HTERT RPE-1 (cell line): ENCODE data around the gene MGAT5.

Experiments used
- in situ Hi-C: fragments of 300-500 bp; cut with MboI; formaldehyde crosslinking; loops from 4 replicates; pipeline ENCODE4 v1.14.3; 2020; ENCODE audit warnings: low sequenced_read_pairs

Gene MGAT5

GRCh38 chr2:134253804-134254203 is at the start of gene MGAT5:
Gene MGAT5, plus strand, starts transcription at chr2:134254072. Its CDS starts 332 bp downstream, at chr2:134254404.
- in situ Hi-C loops = no loop called here

DNA sequence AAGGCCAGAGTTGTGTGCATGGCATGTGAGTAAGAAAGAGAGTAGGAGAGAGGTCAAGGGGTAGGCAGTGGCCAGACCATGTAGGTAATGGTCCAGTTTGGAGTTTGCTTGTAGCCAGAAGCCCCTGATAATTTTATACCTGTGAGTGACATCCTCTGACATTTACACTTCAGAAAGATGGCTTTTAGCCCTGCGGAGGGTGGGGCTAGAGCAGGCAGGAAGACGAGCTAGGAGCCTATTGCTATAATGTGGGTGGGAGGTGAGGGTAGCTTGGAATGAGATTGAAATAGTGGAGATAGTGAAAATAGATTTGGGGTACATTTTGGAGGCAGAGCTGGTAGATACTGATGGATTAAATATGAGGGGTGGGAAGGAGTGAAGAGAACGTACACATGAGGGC is 48.8 kb upstream of the MGAT5 start:
- in situ Hi-C loops = no loop called here

DNA sequence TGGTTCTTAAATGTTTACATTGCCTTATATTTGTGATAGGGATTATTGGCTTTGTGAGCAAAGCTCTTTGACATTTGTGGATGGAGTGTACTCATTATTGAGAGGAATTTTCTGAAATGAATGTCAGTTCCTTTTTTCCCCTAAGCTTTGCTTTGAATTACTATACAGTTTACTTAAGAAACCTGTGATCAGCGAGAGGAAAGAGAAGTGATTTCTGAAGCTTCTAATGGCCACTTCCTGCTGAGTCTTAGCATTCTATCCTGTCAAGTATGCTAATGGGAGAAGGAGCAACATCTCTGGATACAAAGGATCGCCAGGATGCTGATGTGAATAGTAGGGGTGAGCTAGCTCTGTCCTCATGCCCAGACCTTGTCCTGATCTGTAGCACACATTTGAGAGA is 47.8 kb upstream of the MGAT5 start:
- in situ Hi-C loops = no loop called here

DNA sequence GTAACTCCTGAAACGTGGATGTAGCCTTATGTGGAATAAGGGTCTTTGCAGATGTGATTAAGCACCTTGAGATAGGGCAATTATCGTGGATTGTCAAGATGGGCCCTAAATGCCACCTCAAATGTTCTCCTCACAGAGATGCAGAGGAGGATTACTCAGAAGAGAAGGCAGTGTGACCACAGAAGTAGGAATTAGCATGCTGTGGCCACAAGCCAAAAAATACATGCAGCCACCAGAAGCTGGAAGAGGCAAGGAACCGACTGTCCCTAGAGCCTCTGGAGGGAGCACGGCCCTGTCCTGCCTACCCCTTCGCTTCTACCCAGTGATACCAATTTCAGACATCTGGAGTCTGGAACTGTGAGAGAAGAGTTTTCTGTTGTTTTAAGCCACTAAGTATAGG is 47.3 kb upstream of the MGAT5 start:
- in situ Hi-C loops = no loop called here

- in situ Hi-C loops = no loop called here
Observed at GRCh38 chr2:134207589-134208209, 46.2 kb upstream of the MGAT5 start.

GRCh38 chr2:134208825-134209224 is 45.0 kb upstream of the MGAT5 start:
- in situ Hi-C loops = no loop called here

DNA sequence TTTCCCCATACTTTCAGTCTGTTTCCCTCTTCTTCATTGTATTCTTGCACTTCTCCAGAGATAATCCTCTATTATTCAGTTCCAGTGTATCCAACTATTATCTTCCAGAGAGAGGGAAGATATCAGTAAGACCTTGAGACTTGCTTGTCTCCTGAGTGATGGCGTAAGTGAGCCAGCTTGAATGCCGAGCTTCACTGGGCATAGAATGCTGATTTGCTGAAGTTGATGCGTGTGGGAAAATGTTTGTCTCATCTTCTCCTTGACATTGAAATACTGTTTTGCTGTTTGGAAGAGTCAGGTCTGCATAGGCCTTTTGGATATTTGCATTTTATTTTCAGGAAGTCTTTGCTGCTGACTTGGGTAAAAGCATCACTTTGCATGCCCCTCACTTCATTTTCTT is 41.1 kb upstream of the MGAT5 start:
- in situ Hi-C loops = no loop called here

DNA sequence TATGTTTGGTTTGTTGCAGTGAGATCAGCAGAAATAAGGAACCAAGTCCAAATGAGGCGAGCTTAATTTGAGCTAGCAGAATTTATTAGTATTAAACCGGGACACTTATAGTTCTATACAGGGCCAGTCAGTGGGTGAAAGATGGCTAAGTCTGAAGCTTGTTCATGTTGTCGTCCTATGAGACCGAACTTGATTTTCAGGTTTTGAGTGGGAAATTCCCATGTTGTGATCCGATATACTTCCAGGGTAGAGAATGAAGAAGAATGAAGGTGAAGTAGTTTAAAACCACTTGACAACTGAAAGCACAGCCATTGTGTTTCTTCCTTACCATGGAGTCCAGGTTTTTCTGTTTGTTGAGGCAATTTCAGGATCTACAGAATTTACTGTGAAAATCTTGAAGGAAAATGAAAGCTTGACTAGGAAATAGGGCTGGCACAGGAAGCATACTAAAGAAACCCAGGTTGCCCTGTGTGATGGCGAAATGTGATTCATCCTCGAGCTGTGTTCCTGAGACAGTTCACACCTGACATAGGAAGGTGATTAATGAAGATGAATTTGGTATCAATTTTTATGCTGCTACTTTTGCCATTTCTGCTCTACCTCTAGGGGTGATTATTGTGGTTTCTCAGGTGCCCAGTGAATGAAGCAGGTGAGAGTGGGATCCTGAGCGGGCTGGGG is 37.6 kb upstream of the MGAT5 start:
- in situ Hi-C loops = no loop called here

DNA sequence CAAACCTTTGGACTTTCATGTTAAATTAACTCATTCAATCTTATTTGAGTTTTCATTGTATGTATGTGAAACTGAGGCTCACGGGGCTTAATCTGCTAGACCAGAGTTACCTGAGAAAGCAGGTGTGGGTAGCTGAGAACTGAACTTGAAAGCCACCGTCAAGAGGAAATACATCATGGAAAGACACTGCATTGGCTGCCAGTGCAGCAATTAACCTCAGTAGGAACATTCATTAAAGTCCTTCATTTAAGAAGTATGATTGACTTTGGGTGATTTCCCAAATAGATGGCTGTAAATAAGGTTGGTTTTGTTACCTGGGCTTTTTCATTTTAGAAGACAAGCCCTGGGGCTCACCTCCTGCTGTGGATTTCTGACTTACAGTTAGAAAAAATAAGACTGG is 36.5 kb upstream of the MGAT5 start:
- in situ Hi-C loops = no loop called here

DNA sequence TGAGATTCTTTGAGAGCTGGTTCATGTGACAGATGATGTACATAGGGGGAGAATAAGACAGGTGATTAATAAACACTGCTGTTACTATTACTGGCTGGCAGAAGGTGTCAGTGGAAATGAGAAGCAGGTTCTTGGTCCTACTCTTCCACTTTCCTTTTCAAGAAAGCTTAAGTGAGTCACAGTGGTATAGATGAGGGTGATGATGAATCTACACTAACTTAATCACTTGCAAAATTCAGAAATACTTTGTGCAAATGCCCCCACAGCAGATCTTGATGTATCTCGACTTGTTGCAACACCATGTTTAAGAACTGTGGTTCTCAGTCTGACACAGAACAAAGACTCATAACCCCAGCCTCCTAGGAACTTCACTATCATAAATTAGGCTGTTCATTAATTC is 35.9 kb upstream of the MGAT5 start:
- in situ Hi-C loops = no loop called here

GRCh38 chr2:134218414-134218813 is 35.5 kb upstream of the MGAT5 start:
- in situ Hi-C loops = no loop called here

DNA sequence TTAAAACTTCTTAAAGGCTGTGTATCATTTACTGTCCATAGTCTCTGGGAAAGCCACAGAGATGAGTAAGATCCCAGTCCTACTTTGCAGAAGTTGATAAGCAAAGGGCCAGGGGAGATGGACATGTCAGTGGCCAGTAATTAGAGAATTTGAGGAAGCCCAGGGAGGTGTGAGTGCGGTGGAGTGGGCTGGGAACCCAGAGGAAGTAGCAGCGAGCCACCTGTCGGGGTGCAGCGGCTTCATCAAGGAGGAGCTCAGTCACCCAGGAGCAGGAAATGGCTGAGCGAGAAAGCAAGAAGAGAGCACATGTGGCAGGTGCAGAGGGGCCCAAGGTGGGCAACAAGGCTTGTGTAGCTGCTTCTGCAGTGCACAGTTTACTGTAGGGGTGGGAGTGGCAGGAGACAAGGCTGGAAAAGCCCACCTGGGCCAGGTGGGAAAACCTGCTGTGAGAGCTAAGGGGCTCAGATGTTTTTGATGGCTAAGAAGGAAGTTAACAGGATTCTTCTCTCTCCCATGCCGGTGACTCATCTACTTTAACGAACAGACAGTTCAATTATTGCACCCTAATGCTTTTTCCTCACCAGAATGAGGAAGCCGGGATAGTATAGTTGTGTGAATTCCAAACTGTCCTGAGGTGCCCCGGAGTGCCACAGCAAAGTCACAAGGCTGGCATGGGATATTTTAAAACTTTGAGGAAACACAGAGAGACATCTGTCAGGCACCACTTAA is 34.8 kb upstream of the MGAT5 start:
- in situ Hi-C loops = no loop called here

DNA sequence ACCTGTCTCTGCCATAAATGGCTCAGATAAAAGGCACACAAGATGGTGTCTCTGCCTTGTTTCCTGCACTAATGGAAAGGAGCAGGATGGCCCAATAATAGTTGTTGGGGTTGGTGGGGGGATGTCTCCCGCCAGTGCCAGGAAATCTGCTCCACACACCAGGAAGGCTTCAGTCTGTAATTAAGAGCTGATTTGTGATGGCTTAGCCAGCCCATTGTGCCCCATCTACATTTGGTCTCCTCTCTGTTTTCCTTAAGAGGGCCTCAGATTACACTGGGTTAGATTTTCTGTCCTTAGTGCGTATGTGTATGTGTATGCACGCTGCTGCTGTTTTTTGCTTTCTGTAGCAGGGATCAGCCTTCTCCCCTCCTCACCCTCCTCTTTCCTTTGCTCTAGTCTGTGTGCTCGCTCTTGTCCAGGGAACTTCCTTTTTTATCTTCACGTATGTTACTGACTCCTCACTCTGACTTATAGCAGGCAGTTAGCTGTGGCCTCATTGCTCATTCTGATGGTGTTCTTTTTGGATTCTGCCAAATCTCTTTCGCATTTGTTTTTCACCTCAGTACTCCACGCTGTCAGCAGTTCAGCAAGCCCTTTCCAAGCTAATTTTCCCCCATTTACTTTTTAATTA is 33.4 kb upstream of the MGAT5 start:
- in situ Hi-C loops = no loop called here

GRCh38 chr2:134224005-134224404 is 29.9 kb upstream of the MGAT5 start:
- in situ Hi-C loops = no loop called here

GRCh38 chr2:134225173-134225572 is 28.7 kb upstream of the MGAT5 start:
- in situ Hi-C loops = no loop called here

DNA sequence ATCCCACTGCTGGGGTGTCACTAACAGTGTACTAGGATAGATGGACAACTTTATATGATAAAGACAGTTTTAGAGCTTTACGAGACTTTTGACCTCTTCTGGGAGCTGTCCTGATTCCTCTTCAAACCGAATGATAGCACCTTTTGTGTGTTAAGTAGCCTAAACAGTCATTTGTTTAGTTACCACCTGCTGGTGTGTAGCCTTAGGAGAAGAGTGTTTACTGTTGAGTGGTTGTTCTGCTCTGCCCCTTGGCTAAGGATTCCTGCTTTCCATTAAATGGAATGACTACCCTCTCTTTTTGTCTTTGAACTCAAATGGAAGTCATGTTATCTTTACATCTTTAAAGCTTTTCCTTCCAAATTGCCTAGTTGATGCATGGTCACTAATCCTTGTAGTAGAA is 28.0 kb upstream of the MGAT5 start:
- in situ Hi-C loops = no loop called here

DNA sequence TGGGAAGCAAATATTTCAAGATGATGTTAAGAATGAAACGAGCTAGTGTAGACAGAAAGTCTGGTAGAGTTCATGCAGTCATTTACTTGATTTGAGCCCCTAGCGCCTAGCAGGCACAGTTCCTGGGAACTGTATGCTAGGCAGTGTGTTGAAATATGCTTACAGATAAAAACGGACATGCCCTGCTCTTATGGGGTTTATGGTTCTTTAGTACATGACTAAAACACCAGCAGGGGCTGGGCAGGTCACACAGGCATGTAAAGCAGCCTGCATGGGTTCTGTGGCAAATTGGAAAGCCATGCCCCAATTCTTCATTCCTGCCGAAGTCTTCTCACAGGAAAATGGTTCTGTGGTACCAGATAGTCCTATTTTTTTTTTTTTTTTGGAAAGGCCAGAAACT is 27.3 kb upstream of the MGAT5 start:
- in situ Hi-C loops = no loop called here

GRCh38 chr2:134227666-134228065 is 26.2 kb upstream of the MGAT5 start:
- in situ Hi-C loops = no loop called here

- in situ Hi-C loops = no loop called here
Observed at GRCh38 chr2:134228493-134228903, 25.4 kb upstream of the MGAT5 start.

DNA sequence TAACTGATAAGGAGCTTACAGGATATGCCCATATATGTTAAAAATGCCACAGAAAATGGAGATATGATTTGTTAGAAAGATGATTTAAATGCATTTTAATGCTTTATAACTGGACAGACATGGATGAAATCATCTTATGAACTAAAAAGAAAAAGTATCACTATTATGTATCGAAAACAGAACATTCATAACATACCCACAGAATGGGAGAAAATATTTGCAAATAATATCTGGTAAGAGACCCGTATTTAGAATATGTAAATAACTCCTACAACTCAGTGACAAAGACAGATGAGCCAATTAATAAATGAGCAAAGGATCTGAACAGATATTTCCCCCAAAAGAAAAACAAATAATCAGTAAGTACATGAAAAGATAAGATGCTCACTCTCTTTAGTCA is 24.3 kb upstream of the MGAT5 start:
- in situ Hi-C loops = no loop called here

- in situ Hi-C loops = no loop called here
Observed at GRCh38 chr2:134230885-134231284, 23.0 kb upstream of the MGAT5 start.
